ENCODE results near the gene CCDC170. TPM values are rescaled to one million over a fixed set of nuclear protein-coding genes. Genes with fewer than 3 reads are reported as not detected.

The CCDC170 gene
- polyA plus RNA-seq, 1 donor from 2014 or later: 0.15 TPM

DNA sequence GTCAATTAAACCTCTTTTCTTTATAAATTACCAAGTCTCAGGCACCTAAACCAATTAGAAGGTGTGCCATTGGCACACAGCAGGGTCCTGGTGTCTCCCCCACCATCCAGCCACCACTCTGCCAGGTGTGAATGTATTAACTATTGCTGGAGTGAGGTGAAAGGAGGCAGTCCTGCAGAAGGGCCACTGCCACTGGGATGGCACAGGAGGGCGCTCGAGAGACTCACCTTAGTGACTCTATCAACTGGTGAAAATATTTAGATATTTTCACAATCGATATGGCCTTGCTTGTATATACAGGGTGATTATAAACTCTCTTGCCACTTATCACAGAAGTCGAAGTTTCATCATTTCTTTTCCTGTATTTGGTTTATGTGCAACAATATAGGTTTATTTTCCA is 168.1 kb downstream of the CCDC170 start:
- Histone ChIP-seq H3K9me3 (ENCODE audit: low read length) (no peaks in the 10 kb centered on the region), H2AFZ (ENCODE audit: low read depth, low read length) (no peak overlapping the region), H3K4me3 (ENCODE audit: low read length) (no peak overlapping the region), H3K36me3 (ENCODE audit: insufficient read depth, low read length) (no peaks in the 10 kb centered on the region), H3K79me2 (replicated peaks; ENCODE audit: insufficient read depth, low read length) (no peaks in the 10 kb centered on the region), H3K9ac (ENCODE audit: low read length) (no peak overlapping the region), H3K9me2 (ENCODE audit: insufficient read depth, low read length) (no peaks in the 10 kb centered on the region), H3K27me3 (ENCODE audit: insufficient read depth, low read depth, low read length) (no peaks in the 10 kb centered on the region), H3K4me2 (ENCODE audit: low read length) (no peak overlapping the region), H3K27ac (ENCODE audit: low read length) (no peak overlapping the region), H3F3A (ENCODE audit: insufficient read depth, low read length, poor library complexity, severe bottlenecking) (no peaks in the 10 kb centered on the region), H4K20me1 (ENCODE audit: insufficient read depth) (no peaks in the 10 kb centered on the region)
- TF ChIP-seq EZH2 (IDR thresholded peaks at IDR 0.05; ENCODE audit: borderline replicate concordance, insufficient read depth, low read length, poor library complexity, severe bottlenecking) (no peak), RAD21 (conservative IDR thresholded peaks at IDR 0.05) (no peak), TAF1 (IDR thresholded peaks at IDR 0.05; ENCODE audit: low read depth) (no peak), POLR2AphosphoS5 (IDR thresholded peaks at IDR 0.05) (no peak), SMC3 (conservative IDR thresholded peaks at IDR 0.05; ENCODE audit: poor library complexity) (no peak)
- TF ChIP-seq, protein P1, sequence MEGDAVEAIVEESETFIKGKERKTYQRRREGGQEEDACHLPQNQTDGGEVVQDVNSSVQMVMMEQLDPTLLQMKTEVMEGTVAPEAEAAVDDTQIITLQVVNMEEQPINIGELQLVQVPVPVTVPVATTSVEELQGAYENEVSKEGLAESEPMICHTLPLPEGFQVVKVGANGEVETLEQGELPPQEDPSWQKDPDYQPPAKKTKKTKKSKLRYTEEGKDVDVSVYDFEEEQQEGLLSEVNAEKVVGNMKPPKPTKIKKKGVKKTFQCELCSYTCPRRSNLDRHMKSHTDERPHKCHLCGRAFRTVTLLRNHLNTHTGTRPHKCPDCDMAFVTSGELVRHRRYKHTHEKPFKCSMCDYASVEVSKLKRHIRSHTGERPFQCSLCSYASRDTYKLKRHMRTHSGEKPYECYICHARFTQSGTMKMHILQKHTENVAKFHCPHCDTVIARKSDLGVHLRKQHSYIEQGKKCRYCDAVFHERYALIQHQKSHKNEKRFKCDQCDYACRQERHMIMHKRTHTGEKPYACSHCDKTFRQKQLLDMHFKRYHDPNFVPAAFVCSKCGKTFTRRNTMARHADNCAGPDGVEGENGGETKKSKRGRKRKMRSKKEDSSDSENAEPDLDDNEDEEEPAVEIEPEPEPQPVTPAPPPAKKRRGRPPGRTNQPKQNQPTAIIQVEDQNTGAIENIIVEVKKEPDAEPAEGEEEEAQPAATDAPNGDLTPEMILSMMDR (IDR thresholded peaks at IDR 0.05; ENCODE audit: poor library complexity, severe bottlenecking): no peak

DNA sequence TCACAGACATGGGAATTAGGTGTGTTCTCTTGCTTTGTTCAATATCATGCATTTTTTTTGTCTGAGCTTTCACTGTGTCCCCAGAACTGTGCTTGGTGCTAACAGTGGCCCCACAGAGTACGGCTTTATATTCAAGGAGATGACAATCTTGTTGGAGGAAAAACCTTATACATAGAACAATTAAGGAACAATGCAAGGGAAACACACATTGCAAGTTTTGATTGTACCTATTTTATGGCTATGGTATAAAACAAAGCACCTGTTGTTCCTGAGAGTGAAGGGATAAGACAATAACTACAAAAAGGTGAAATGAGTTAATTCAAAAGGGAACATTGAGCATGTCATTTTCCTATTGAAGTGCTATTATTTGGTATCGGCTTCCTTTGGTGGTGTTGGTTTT is 169.7 kb downstream of the CCDC170 start:
- H3K9me2 ChIP-seq (ENCODE audit: insufficient read depth, low read length): no peaks in the 10 kb centered on the region
- H3F3A ChIP-seq (ENCODE audit: insufficient read depth, low read length, poor library complexity, severe bottlenecking): no peaks in the 10 kb centered on the region
- no peaks in the 10 kb centered on the region for H3K36me3 ChIP-seq (ENCODE audit: insufficient read depth, low read length)
- no peaks in the 10 kb centered on the region for H4K20me1 ChIP-seq (ENCODE audit: insufficient read depth)
- TF ChIP-seq POLR2AphosphoS5 (IDR thresholded peaks at IDR 0.05): no peak
- TF ChIP-seq EZH2 (IDR thresholded peaks at IDR 0.05; ENCODE audit: borderline replicate concordance, insufficient read depth, low read length, poor library complexity, severe bottlenecking): no peak
- TF ChIP-seq RAD21 (conservative IDR thresholded peaks at IDR 0.05): no peak
- no peak for TF ChIP-seq MXI1 (conservative IDR thresholded peaks at IDR 0.05; ENCODE audit: poor library complexity, severe bottlenecking)
- TF ChIP-seq, protein P1 (IDR thresholded peaks at IDR 0.05; ENCODE audit: poor library complexity, severe bottlenecking): no peak
- TF ChIP-seq EP300 (conservative IDR thresholded peaks at IDR 0.05; ENCODE audit: poor library complexity, severe bottlenecking): no peak
- no peak for TF ChIP-seq SMC3 (conservative IDR thresholded peaks at IDR 0.05; ENCODE audit: poor library complexity)
- TF ChIP-seq TAF1 (IDR thresholded peaks at IDR 0.05; ENCODE audit: low read depth): no peak
- TF ChIP-seq, protein P2, sequence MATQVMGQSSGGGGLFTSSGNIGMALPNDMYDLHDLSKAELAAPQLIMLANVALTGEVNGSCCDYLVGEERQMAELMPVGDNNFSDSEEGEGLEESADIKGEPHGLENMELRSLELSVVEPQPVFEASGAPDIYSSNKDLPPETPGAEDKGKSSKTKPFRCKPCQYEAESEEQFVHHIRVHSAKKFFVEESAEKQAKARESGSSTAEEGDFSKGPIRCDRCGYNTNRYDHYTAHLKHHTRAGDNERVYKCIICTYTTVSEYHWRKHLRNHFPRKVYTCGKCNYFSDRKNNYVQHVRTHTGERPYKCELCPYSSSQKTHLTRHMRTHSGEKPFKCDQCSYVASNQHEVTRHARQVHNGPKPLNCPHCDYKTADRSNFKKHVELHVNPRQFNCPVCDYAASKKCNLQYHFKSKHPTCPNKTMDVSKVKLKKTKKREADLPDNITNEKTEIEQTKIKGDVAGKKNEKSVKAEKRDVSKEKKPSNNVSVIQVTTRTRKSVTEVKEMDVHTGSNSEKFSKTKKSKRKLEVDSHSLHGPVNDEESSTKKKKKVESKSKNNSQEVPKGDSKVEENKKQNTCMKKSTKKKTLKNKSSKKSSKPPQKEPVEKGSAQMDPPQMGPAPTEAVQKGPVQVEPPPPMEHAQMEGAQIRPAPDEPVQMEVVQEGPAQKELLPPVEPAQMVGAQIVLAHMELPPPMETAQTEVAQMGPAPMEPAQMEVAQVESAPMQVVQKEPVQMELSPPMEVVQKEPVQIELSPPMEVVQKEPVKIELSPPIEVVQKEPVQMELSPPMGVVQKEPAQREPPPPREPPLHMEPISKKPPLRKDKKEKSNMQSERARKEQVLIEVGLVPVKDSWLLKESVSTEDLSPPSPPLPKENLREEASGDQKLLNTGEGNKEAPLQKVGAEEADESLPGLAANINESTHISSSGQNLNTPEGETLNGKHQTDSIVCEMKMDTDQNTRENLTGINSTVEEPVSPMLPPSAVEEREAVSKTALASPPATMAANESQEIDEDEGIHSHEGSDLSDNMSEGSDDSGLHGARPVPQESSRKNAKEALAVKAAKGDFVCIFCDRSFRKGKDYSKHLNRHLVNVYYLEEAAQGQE (IDR thresholded peaks at IDR 0.05; ENCODE audit: borderline replicate concordance): no peak
- no peak overlapping the region for H3K4me2 ChIP-seq (ENCODE audit: low read length)
- no peaks in the 10 kb centered on the region for H3K9me3 ChIP-seq (ENCODE audit: low read length)
- no peaks in the 10 kb centered on the region for H3K79me2 ChIP-seq (replicated peaks; ENCODE audit: insufficient read depth, low read length)
- no peaks in the 10 kb centered on the region for H3K27me3 ChIP-seq (ENCODE audit: insufficient read depth, low read depth, low read length)
- H3K27ac ChIP-seq (ENCODE audit: low read length): no peak overlapping the region
- no peak overlapping the region for H3K4me3 ChIP-seq (ENCODE audit: low read length)
- no peak overlapping the region for H2AFZ ChIP-seq (ENCODE audit: low read depth, low read length)
- H3K9ac ChIP-seq (ENCODE audit: low read length): no peak overlapping the region
